K562 (cell line): ENCODE data around the gene S100A1.

Source experiments
- MEF2D ChIP-seq: conservative IDR thresholded peaks from 2 replicates; pipeline ENCODE4 v1.6.1; 2016; ENCODE audit warnings: low read depth, missing genetic modification characterization, missing compliant biosample characterization
- MEIS2 ChIP-seq: fragments of 450-650 bp; IDR thresholded peaks from 2 replicates; pipeline ENCODE4 v1.6.1; 2014; ENCODE audit warnings: mild to moderate bottlenecking; ENCODE audit not compliant: partially characterized antibody
- RNF2 ChIP-seq: sonication (generic); IDR thresholded peaks from 2 replicates; pipeline ENCODE4 v1.6.1; 2016
- SRSF9 ChIP-seq: fragments of 200-400 bp; formaldehyde crosslinking; IDR thresholded peaks from 2 replicates; pipeline ENCODE4 v1.6.1; 2017; ENCODE audit warnings: low read depth, low read length, borderline replicate concordance
- ZFP1 ChIP-seq: fragments of 450-650 bp; formaldehyde crosslinking; IDR thresholded peaks from 2 replicates; pipeline ENCODE4 v1.4.0; 2020; ENCODE audit warnings: mild to moderate bottlenecking, mixed read lengths
- ZNF318 ChIP-seq, 2 experiments: fragments of 450-650 bp; IDR thresholded peaks; 2 replicates each; pipeline ENCODE4 v1.6.1; 2016; ENCODE audit warnings: mild to moderate bottlenecking in 2 of 2, borderline replicate concordance in 1 of 2, low read depth in 1 of 2, moderate library complexity in 1 of 2
- ZNF707 ChIP-seq: fragments of 250-450 bp; sonication (Bioruptor Pico); conservative IDR thresholded peaks from 2 replicates; pipeline ENCODE4 v1.8.0; 2022; ENCODE audit warnings: inconsistent platforms, mild to moderate bottlenecking, moderate library complexity
- TF ChIP-seq, protein P1 (sequence below), 3 experiments: fragments of 200-800 bp in 1 of 3; sonication (Bioruptor generic) in 1 of 3; sonication (generic) in 1 of 3; formaldehyde crosslinking in 1 of 3; IDR thresholded peaks; 2 replicates each; pipeline versions ENCODE4 v1.6.1 to v1.8.0; 2016 to 2022; ENCODE audit warnings: mild to moderate bottlenecking in 2 of 3, missing compliant biosample characterization in 2 of 3, missing genetic modification characterization in 2 of 3, missing genetic modification reagents in 1 of 3

- no peak for TF ChIP-seq ZFP1 (CRISPR knock-in tag)
- TF ChIP-seq ZNF707 (CRISPR knock-in tag): no peak
- TF ChIP-seq ZNF318 (IDR thresholded peaks at IDR 0.05; ENCODE audit: borderline replicate concordance in 1 of 2, low read depth in 1 of 2): no peak
- TF ChIP-seq MEF2D: no peak
- no peak for TF ChIP-seq SRSF9
- no peak for TF ChIP-seq RNF2
- TF ChIP-seq, protein P1, sequence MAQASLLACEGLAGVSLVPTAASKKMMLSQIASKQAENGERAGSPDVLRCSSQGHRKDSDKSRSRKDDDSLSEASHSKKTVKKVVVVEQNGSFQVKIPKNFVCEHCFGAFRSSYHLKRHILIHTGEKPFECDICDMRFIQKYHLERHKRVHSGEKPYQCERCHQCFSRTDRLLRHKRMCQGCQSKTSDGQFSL (CRISPR knock-in tag; IDR thresholded peaks at IDR 0.05): no peak
- TF ChIP-seq, protein P1 (tag; IDR thresholded peaks at IDR 0.05): no peak
- no peak for TF ChIP-seq MEIS2
These were observed 21.6 kb downstream of the S100A1 start for GRCh38 chr1:153649863-153650235.
